ENCODE measurements around the gene CCDC190. TPM values are rescaled to one million over a fixed set of nuclear protein-coding genes. Genes with fewer than 3 reads are reported as not detected.

Gene CCDC190
- total and polyA plus RNA-seq, 4 donors: 0.14 to 4.8 (median 0.20) TPM; not detected in 1

- Histone ChIP-seq H3K9me3 (ENCODE audit: control insufficient read depth, insufficient read depth, low read length) (no peaks in the 10 kb centered on the region), H3K4me3 (ENCODE audit: low read depth, low read length) (no peak overlapping the region), H3K27ac (ENCODE audit: low read depth, low read length) (no peak overlapping the region), H3K4me1 (ENCODE audit: control insufficient read depth, insufficient read depth, low read length) (no peaks in the 10 kb centered on the region), H3K36me3 (ENCODE audit: control insufficient read depth, insufficient read depth, low read length) (no peaks in the 10 kb centered on the region), H3K27me3 (ENCODE audit: control insufficient read depth, insufficient read depth, low read length) (no peaks in the 10 kb centered on the region)
- no peak for DNase-seq (ENCODE audit: low read depth in 4 of 6, low spot score in 6 of 6)
- WGBS (ENCODE audit: insufficient coverage): 18% methylated on average over 1 of the region's 1 CpG
Observed at GRCh38 chr1:162844153-162844552, 16.8 kb downstream of the CCDC190 start.

GRCh38 chr1:162840250-162840839 lies 20.6 kb downstream of the CCDC190 start:
- Histone ChIP-seq H3K4me1 (ENCODE audit: control insufficient read depth, insufficient read depth, low read length) (no peaks in the 10 kb centered on the region), H3K4me3 (ENCODE audit: low read depth, low read length) (no peak overlapping the region), H3K27me3 (ENCODE audit: control insufficient read depth, insufficient read depth, low read length) (no peaks in the 10 kb centered on the region), H3K36me3 (ENCODE audit: control insufficient read depth, insufficient read depth, low read length) (no peaks in the 10 kb centered on the region), H3K27ac (ENCODE audit: low read depth, low read length) (no peak overlapping the region), H3K9me3 (ENCODE audit: control insufficient read depth, insufficient read depth, low read length) (peaks cover 4% of the 10 kb centered on the region)
- DNase-seq (ENCODE audit: low read depth in 4 of 6, low spot score in 6 of 6): no peak

GRCh38 chr1:162838863-162839262 lies 22.1 kb downstream of the CCDC190 start:
- DNase-seq (ENCODE audit: low read depth in 4 of 6, low spot score in 6 of 6): no peak
- H3K4me3 ChIP-seq (ENCODE audit: low read depth, low read length): no peak overlapping the region
- H3K9me3 ChIP-seq (ENCODE audit: control insufficient read depth, insufficient read depth, low read length): peaks cover 4% of the 10 kb centered on the region
- H3K4me1 ChIP-seq (ENCODE audit: control insufficient read depth, insufficient read depth, low read length): no peaks in the 10 kb centered on the region
- no peak overlapping the region for H3K27ac ChIP-seq (ENCODE audit: low read depth, low read length)
- no peaks in the 10 kb centered on the region for H3K36me3 ChIP-seq (ENCODE audit: control insufficient read depth, insufficient read depth, low read length)
- WGBS (ENCODE audit: insufficient coverage): 96% methylated on average over 4 of the region's 4 CpGs
- no peaks in the 10 kb centered on the region for H3K27me3 ChIP-seq (ENCODE audit: control insufficient read depth, insufficient read depth, low read length)

- no peak overlapping the region for H3K27ac ChIP-seq (ENCODE audit: low read depth, low read length)
- H3K36me3 ChIP-seq (ENCODE audit: control insufficient read depth, insufficient read depth, low read length): no peaks in the 10 kb centered on the region
- no peaks in the 10 kb centered on the region for H3K27me3 ChIP-seq (ENCODE audit: control insufficient read depth, insufficient read depth, low read length)
- DNase-seq (ENCODE audit: low read depth in 4 of 6, low spot score in 6 of 6): no peak
- WGBS (ENCODE audit: insufficient coverage): 61% methylated on average over 2 of the region's 3 CpGs
- peaks cover 4% of the 10 kb centered on the region for H3K9me3 ChIP-seq (ENCODE audit: control insufficient read depth, insufficient read depth, low read length)
- H3K4me1 ChIP-seq (ENCODE audit: control insufficient read depth, insufficient read depth, low read length): no peaks in the 10 kb centered on the region
- H3K4me3 ChIP-seq (ENCODE audit: low read depth, low read length): no peak overlapping the region
Observed at GRCh38 chr1:162835157-162835899, 25.6 kb downstream of the CCDC190 start.

- Histone ChIP-seq H3K4me3 (ENCODE audit: low read depth, low read length) (no peak overlapping the region), H3K4me1 (ENCODE audit: control insufficient read depth, insufficient read depth, low read length) (no peaks in the 10 kb centered on the region), H3K36me3 (ENCODE audit: control insufficient read depth, insufficient read depth, low read length) (no peaks in the 10 kb centered on the region), H3K27me3 (ENCODE audit: control insufficient read depth, insufficient read depth, low read length) (no peaks in the 10 kb centered on the region), H3K9me3 (ENCODE audit: control insufficient read depth, insufficient read depth, low read length) (no peaks in the 10 kb centered on the region), H3K27ac (ENCODE audit: low read depth, low read length) (peak overlapping the region; percentile 43)
- peak in 1 of 6 donors; percentile 68 for DNase-seq (ENCODE audit: low read depth in 4 of 6, low spot score in 6 of 6)
- no CpG with 5 or more reads among the region's 3 CpGs for WGBS (ENCODE audit: insufficient coverage)
Observed at GRCh38 chr1:162832470-162832869, 28.5 kb downstream of the CCDC190 start.

- no peak for DNase-seq (ENCODE audit: low read depth in 4 of 6, low spot score in 6 of 6)
- no peaks in the 10 kb centered on the region for H3K9me3 ChIP-seq (ENCODE audit: control insufficient read depth, insufficient read depth, low read length)
- 100% methylated on average over 1 of the region's 1 CpG for WGBS (ENCODE audit: insufficient coverage)
- no peak overlapping the region for H3K27ac ChIP-seq (ENCODE audit: low read depth, low read length)
- H3K36me3 ChIP-seq (ENCODE audit: control insufficient read depth, insufficient read depth, low read length): no peaks in the 10 kb centered on the region
- H3K4me3 ChIP-seq (ENCODE audit: low read depth, low read length): no peak overlapping the region
- H3K4me1 ChIP-seq (ENCODE audit: control insufficient read depth, insufficient read depth, low read length): no peaks in the 10 kb centered on the region
- no peaks in the 10 kb centered on the region for H3K27me3 ChIP-seq (ENCODE audit: control insufficient read depth, insufficient read depth, low read length)
Observed at GRCh38 chr1:162829268-162829667, 31.7 kb downstream of the CCDC190 start.

- H3K27ac ChIP-seq (ENCODE audit: low read depth, low read length): no peak overlapping the region
Observed at GRCh38 chr1:162823771-162824525, 37.0 kb downstream of the CCDC190 start.

GRCh38 chr1:162823231-162823630 lies 37.7 kb downstream of the CCDC190 start:
- Histone ChIP-seq H3K27me3 (ENCODE audit: control insufficient read depth, insufficient read depth, low read length) (no peaks in the 10 kb centered on the region), H3K4me1 (ENCODE audit: control insufficient read depth, insufficient read depth, low read length) (peaks cover 7% of the 10 kb centered on the region), H3K4me3 (ENCODE audit: low read depth, low read length) (no peak overlapping the region), H3K27ac (ENCODE audit: low read depth, low read length) (no peak overlapping the region), H3K36me3 (ENCODE audit: control insufficient read depth, insufficient read depth, low read length) (no peaks in the 10 kb centered on the region), H3K9me3 (ENCODE audit: control insufficient read depth, insufficient read depth, low read length) (no peaks in the 10 kb centered on the region)
- no peak for DNase-seq (ENCODE audit: low read depth in 4 of 6, low spot score in 6 of 6)
- no CpG with 5 or more reads among the region's 3 CpGs for WGBS (ENCODE audit: insufficient coverage)

More at GRCh38 chr1:162823771-162824525, 37.0 kb downstream of the CCDC190 start:
- no peaks in the 10 kb centered on the region for H3K36me3 ChIP-seq (ENCODE audit: control insufficient read depth, insufficient read depth, low read length)
- DNase-seq (ENCODE audit: low read depth in 4 of 6, low spot score in 6 of 6): no peak
- H3K4me1 ChIP-seq (ENCODE audit: control insufficient read depth, insufficient read depth, low read length): peaks cover 7% of the 10 kb centered on the region
- no peak overlapping the region for H3K4me3 ChIP-seq (ENCODE audit: low read depth, low read length)
- no peaks in the 10 kb centered on the region for H3K27me3 ChIP-seq (ENCODE audit: control insufficient read depth, insufficient read depth, low read length)
- WGBS (ENCODE audit: insufficient coverage): 40% methylated on average over 1 of the region's 2 CpGs
- no peaks in the 10 kb centered on the region for H3K9me3 ChIP-seq (ENCODE audit: control insufficient read depth, insufficient read depth, low read length)

GRCh38 chr1:162822391-162823200 lies 38.4 kb downstream of the CCDC190 start:
- Histone ChIP-seq H3K4me3 (ENCODE audit: low read depth, low read length) (peak overlapping the region; percentile 47), H3K4me1 (ENCODE audit: control insufficient read depth, insufficient read depth, low read length) (peaks cover 7% of the 10 kb centered on the region), H3K36me3 (ENCODE audit: control insufficient read depth, insufficient read depth, low read length) (no peaks in the 10 kb centered on the region), H3K9me3 (ENCODE audit: control insufficient read depth, insufficient read depth, low read length) (no peaks in the 10 kb centered on the region), H3K27me3 (ENCODE audit: control insufficient read depth, insufficient read depth, low read length) (no peaks in the 10 kb centered on the region), H3K27ac (ENCODE audit: low read depth, low read length) (no peak overlapping the region)
- DNase-seq (ENCODE audit: low read depth in 4 of 6, low spot score in 6 of 6): peak in 2 of 6 donors; percentile 67 to 68
- WGBS (ENCODE audit: insufficient coverage): 2% methylated on average over 43 of the region's 44 CpGs

Data from spinal cord (tissue), 10 donors.